DLD1 (cell line): Measurements from ENCODE around the gene RTL1.

ENCODE experiments used
- in situ Hi-C: cut with HindIII; loops from 2 replicates; pipeline ENCODE4 v1.10.0; 2017; ENCODE audit warnings: low sequenced_read_pairs

Gene RTL1

GRCh38 chr14:100836941-100837804 is 66.3 kb downstream of the RTL1 start:
- in situ Hi-C loops: loop anchor here (10.0 kb wide), 2 partner anchors 88 to 398 kb away; no protein-coding TSS in a partner anchor

DNA sequence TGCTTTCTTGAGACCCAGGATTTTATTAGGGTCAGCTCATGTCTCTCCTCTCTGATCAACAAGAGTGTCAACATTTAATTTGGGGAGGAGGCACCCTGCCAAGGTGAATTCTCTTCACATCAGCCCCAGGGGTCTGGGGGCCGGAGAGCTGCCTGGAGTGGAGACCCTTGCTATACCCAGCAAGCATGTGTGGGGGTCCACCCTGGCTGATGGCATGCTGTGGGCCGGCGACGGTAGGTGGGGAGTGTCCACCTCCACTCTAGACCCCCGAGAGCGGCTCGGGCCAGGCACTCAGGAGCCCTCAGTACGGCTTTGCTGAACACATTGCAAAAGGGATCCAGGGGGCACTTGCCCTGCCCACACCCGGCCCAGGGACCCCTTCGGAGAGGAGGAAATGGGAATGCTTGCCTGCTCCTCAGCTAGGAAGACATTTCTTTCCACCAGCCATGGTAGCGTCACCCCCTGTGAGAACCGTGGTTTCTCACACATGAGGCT is 67.2 kb downstream of the RTL1 start:
- in situ Hi-C loops: loop anchor here (10.0 kb wide), 2 partner anchors 88 to 398 kb away; no protein-coding TSS in a partner anchor

GRCh38 chr14:100835548-100836310 is 67.8 kb downstream of the RTL1 start:
- in situ Hi-C loops: loop anchor here (10.0 kb wide), 2 partner anchors 89 to 399 kb away; no protein-coding TSS in a partner anchor

- in situ Hi-C loops: loop anchor here (10.0 kb wide), 2 partner anchors 90 to 400 kb away; no protein-coding TSS in a partner anchor
Observed at GRCh38 chr14:100834794-100835547, 68.6 kb downstream of the RTL1 start.

DNA sequence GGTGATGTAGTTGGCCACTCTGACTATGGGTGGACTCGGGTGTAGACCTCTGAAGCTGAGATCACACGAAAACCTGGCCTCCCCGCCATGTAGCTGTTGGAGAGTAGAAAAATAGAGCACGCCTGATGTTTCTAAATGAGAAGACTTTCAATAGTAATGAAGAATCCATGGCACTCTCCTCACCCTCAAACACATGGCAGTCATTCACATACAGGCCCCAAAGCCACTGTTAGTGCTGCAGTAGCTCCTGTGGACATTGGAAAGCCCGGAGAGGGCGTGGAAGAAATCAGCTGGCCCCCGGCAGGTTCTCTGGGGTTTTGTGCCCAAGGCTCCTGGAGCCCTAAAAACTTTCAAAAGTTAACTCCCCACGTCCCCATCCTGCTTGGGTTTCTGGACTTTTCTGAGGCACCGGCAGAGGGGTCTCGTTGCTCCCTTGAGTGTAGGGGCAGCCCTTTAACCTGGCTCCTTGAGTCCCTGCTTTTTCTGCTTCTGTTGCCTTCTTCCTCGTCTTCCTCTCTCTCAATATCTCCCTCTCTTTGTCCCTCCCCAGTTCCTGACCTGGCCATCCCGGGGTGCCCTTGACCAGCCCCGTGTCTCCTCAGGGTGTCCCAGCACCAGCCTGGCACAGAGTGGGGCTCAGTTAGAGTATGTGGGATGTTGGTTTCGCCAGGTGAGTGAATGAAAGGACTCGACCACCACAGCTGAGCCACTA is 69.3 kb downstream of the RTL1 start:
- in situ Hi-C loops: loop anchor here (10.0 kb wide), 2 partner anchors 91 to 401 kb away; no protein-coding TSS in a partner anchor

GRCh38 chr14:100832311-100832960 is 71.1 kb downstream of the RTL1 start:
- in situ Hi-C loops: loop anchor here (10.0 kb wide), 2 partner anchors 92 to 402 kb away; no protein-coding TSS in a partner anchor

GRCh38 chr14:100830681-100831080 is 72.8 kb downstream of the RTL1 start:
- in situ Hi-C loops: loop anchor here (10.0 kb wide), 2 partner anchors 94 to 404 kb away; no protein-coding TSS in a partner anchor
